NCI-H1092 treated with DMSO at 0.1 percent for 48 hours (cell line): ENCODE measurements around the gene NRF1.
"Not testable (repeated sequence)": the region's sequence is repeated elsewhere in the genome, so short reads cannot be mapped to it uniquely, and the experiment has no call there.

ENCODE experiments used
- DNase-seq: peaks from one replicate; lab custom pipeline; 2025; lab: John Stamatoyannopoulos, UW

NRF1 gene

GRCh38 chr7:129611246-129612111, at the start of gene NRF1:
TSS of gene NRF1 (plus strand) at chr7:129611720. CDS start at chr7:129657352, 45,632 bp downstream.
- DNase-seq: peak; percentile 96

GRCh38 chr7:129566323-129566722, 45.2 kb upstream of the NRF1 start:
- DNase-seq: not testable (repeated sequence)

GRCh38 chr7:129567377-129567776, 44.1 kb upstream of the NRF1 start:
- DNase-seq: no peak

GRCh38 chr7:129568240-129568639, 43.3 kb upstream of the NRF1 start:
- no peak for DNase-seq

- DNase-seq: no peak
These were observed 42.2 kb upstream of the NRF1 start for GRCh38 chr7:129569326-129569725.

- DNase-seq: no peak
These were observed 41.7 kb upstream of the NRF1 start for GRCh38 chr7:129569811-129570215.

- DNase-seq: no peak
These were observed 40.3 kb upstream of the NRF1 start for GRCh38 chr7:129571201-129571600.

- DNase-seq: no peak
These were observed 39.3 kb upstream of the NRF1 start for GRCh38 chr7:129572205-129572604.

GRCh38 chr7:129574487-129574886, 37.0 kb upstream of the NRF1 start:
- no peak for DNase-seq

GRCh38 chr7:129575699-129576098, 35.8 kb upstream of the NRF1 start:
- DNase-seq: no peak

GRCh38 chr7:129576138-129576537, 35.4 kb upstream of the NRF1 start:
- no peak for DNase-seq

GRCh38 chr7:129578829-129579228, 32.7 kb upstream of the NRF1 start:
- no peak for DNase-seq

- not testable (repeated sequence) for DNase-seq
These were observed 25.3 kb upstream of the NRF1 start for GRCh38 chr7:129586179-129586578.

- no peak for DNase-seq
These were observed 23.3 kb upstream of the NRF1 start for GRCh38 chr7:129588268-129588667.

- DNase-seq: no peak
These were observed 19.7 kb upstream of the NRF1 start for GRCh38 chr7:129591868-129592267.

GRCh38 chr7:129596386-129596785, 15.1 kb upstream of the NRF1 start:
- not testable (repeated sequence) for DNase-seq

GRCh38 chr7:129597672-129598071, 13.8 kb upstream of the NRF1 start:
- no peak for DNase-seq

GRCh38 chr7:129599174-129599573, 12.3 kb upstream of the NRF1 start:
- DNase-seq: no peak

GRCh38 chr7:129603594-129603993, 7.9 kb upstream of the NRF1 start:
- not testable (repeated sequence) for DNase-seq

GRCh38 chr7:129604021-129604420, 7.5 kb upstream of the NRF1 start:
- not testable (repeated sequence) for DNase-seq

- no peak for DNase-seq
These were observed 6.6 kb upstream of the NRF1 start for GRCh38 chr7:129604713-129605437.

- no peak for DNase-seq
These were observed 5.4 kb upstream of the NRF1 start for GRCh38 chr7:129605960-129606614.

- no peak for DNase-seq
These were observed 4.7 kb upstream of the NRF1 start for GRCh38 chr7:129606803-129607202.
